ENCODE results near the gene C5orf15.

- TF ChIP-seq CTCF (IDR thresholded peaks at IDR 0.05) (no peak), POLR2A (IDR thresholded peaks at IDR 0.05) (no peak)
Observed at GRCh38 chr5:133933169-133933509, 35.3 kb downstream of the C5orf15 start.
